GM06990 (cell line): ENCODE results near the gene PRKD1.

Experiments used
- DNase-seq: peaks from one replicate; pipeline ENCODE4 v3.0.0-alpha.2; 2011; ENCODE audit not compliant: insufficient read length; ENCODE audit errors: extremely low read depth
- H3K27me3 ChIP-seq: replicated peaks from 2 replicates; pipeline ENCODE4 v1.6.0; 2011; ENCODE audit warnings: low read length; ENCODE audit not compliant: control insufficient read depth, insufficient read depth
- H3K36me3 ChIP-seq: 2 replicates; pipeline ENCODE4 v1.5.1; 2011; ENCODE audit warnings: low read length; ENCODE audit not compliant: control insufficient read depth, insufficient read depth
- H3K4me3 ChIP-seq: replicated peaks from 2 replicates; pipeline ENCODE4 v1.5.1; 2011; ENCODE audit warnings: low read depth, mild to moderate bottlenecking, control low read depth, low read length
- TF ChIP-seq, protein P1 (sequence below): IDR thresholded peaks from 2 replicates; pipeline ENCODE4 v1.5.1; 2011; ENCODE audit warnings: low read length, control low read depth, mild to moderate bottlenecking, inconsistent platforms; ENCODE audit not compliant: insufficient read depth, poor library complexity, severe bottlenecking

PRKD1 gene

DNA sequence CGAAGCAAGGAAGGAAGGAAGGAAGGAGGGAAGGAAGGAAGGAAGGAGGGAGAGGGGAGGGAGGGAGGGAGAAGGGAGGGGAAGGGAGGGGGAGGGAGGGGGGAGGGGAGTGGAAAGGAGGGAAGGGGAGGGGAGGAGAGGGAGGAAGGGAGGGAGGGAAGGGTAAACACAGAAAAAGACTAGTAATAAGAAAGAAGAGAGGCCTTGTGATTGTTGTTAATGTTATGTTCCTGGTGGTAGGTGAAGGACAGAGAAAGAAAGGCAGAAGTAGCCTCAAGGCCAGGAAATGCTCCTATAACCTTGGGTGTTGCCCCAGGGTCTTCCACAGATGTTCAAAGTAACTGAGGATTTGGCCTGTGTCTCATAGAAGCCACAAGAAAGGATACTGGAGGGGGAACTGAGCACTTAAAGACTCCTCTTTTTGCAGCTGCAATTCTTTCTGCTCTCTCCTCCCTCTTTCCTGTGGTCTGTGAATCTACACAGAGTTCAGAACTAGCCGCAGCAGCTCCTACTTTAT is 164.2 kb downstream of the PRKD1 start:
- no peak for DNase-seq
- H3K4me3 ChIP-seq: no peak overlapping the region
- no peaks in the 10 kb centered on the region for H3K36me3 ChIP-seq
- TF ChIP-seq, protein P1, sequence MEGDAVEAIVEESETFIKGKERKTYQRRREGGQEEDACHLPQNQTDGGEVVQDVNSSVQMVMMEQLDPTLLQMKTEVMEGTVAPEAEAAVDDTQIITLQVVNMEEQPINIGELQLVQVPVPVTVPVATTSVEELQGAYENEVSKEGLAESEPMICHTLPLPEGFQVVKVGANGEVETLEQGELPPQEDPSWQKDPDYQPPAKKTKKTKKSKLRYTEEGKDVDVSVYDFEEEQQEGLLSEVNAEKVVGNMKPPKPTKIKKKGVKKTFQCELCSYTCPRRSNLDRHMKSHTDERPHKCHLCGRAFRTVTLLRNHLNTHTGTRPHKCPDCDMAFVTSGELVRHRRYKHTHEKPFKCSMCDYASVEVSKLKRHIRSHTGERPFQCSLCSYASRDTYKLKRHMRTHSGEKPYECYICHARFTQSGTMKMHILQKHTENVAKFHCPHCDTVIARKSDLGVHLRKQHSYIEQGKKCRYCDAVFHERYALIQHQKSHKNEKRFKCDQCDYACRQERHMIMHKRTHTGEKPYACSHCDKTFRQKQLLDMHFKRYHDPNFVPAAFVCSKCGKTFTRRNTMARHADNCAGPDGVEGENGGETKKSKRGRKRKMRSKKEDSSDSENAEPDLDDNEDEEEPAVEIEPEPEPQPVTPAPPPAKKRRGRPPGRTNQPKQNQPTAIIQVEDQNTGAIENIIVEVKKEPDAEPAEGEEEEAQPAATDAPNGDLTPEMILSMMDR: no peak
- no peaks in the 10 kb centered on the region for H3K27me3 ChIP-seq

DNA sequence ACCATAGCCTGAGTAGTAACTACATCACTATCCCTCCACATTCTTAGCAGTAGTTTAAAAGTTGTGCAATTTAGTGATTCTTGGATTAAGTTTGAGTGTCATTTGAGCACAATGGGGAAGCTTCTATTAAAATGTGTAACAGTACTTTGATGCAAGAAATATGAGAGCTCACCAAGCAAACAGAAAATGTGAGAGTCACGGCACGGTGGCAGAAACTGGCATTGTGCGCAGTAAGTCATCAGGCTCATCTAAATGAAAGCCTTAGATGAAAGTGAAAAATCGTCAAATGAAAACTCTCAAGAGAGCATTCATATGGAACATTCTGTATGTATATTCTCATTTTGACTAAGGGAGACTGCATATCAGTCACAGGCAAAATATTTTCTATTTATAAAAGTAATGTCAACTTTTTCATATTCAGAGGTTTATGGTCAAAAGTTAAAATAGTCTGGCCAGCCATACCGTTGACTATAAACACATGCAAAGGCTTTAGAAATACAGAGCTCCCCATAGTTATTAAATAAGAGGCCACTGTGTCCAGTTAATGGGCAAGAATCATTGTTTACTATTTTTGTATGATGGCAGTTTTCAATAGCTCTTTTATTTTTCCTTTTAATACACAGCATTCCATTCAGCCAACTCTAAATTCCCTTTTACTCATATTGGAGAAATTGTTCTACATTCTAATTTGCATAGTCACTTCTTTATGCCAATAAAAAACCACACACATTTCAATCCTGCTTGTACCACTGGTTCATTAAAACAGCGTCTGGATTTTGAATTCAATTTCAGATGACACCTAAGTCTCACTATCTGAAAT is 167.9 kb downstream of the PRKD1 start:
- Histone ChIP-seq H3K4me3 (no peak overlapping the region), H3K27me3 (no peaks in the 10 kb centered on the region), H3K36me3 (no peaks in the 10 kb centered on the region)
- TF ChIP-seq, protein P1: no peak
- peak; percentile 6 for DNase-seq

DNA sequence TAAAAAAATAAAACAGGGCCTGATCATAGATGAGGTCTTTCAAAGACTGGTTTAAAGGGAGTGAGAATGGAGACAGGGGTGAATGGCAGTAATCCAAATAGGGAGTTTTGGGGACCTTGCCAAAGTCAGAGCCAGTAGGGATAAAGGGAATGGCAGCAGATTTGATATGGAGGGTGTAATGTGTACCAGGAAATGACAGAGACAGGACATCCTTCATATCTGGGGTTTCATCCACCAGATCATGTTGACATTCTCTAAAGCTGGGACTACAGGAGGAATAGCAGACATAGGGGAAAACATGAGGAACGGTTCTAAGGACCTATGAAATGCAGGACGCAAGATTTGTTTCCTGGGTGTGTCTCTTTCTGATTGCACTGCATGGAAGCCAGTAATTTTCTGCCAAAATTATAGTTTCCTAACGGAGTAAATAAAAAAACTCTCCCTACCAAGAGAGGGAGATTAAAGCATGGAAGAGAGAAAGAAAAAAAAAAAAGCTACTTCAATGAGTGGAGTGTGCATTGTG is 169.9 kb downstream of the PRKD1 start:
- TF ChIP-seq, protein P1: no peak
- H3K4me3 ChIP-seq: no peak overlapping the region
- no peaks in the 10 kb centered on the region for H3K36me3 ChIP-seq
- DNase-seq: no peak
- no peaks in the 10 kb centered on the region for H3K27me3 ChIP-seq

DNA sequence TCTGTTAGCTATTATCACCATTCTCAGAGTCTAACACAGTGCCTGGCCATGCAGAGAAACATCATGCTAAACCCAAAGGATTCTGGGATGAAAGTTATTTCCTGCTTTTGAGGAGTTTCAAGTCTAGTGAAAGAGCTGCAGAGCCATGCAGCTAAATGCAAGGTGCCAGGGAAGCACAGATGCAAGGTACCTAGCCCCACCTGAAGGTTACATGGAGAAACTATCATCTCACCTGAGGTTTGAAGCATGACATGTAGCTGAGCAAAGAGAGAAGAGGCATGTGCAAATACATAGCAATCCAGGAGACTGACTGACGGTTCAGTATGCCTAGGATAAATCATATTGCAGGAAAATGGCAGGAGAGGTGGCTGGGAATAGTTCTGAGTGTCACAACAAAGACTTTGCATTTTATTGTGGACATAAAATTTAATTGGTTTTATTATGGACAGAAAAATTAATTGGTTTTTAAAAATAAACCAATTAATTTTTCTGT is 170.4 kb downstream of the PRKD1 start:
- H3K36me3 ChIP-seq: no peaks in the 10 kb centered on the region
- TF ChIP-seq, protein P1: no peak
- no peak for DNase-seq
- no peaks in the 10 kb centered on the region for H3K27me3 ChIP-seq
- no peak overlapping the region for H3K4me3 ChIP-seq

DNA sequence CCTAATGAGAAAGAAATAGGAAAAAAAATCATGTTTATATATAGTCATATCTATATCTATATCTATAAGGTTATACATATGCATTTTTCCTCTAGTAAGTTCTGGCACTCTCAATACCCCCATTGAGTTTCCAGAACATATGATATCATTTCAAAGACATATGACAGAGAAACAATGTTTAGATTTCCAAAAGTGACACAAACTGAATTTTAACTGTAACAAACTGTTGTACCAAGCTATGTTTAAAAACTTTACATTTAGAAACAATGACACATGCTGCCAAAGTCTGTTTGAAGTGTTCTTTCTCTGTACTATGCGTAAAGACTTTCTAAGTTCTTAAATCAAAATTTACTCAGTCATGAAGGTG is 171.6 kb downstream of the PRKD1 start:
- no peak for DNase-seq
- Histone ChIP-seq H3K36me3 (no peaks in the 10 kb centered on the region), H3K27me3 (no peaks in the 10 kb centered on the region), H3K4me3 (no peak overlapping the region)
- TF ChIP-seq, protein P1: no peak
